HG03108 (cell line): Measurements from ENCODE around the gene UXS1.

ENCODE experiments used
- ATAC-seq: cut with Tn5 transposase; IDR thresholded peaks from one replicate; pipeline ENCODE4 v1.9.1; 2021; ENCODE audit warnings: moderate library complexity; ENCODE audit not compliant: unreplicated experiment

The UXS1 gene

DNA sequence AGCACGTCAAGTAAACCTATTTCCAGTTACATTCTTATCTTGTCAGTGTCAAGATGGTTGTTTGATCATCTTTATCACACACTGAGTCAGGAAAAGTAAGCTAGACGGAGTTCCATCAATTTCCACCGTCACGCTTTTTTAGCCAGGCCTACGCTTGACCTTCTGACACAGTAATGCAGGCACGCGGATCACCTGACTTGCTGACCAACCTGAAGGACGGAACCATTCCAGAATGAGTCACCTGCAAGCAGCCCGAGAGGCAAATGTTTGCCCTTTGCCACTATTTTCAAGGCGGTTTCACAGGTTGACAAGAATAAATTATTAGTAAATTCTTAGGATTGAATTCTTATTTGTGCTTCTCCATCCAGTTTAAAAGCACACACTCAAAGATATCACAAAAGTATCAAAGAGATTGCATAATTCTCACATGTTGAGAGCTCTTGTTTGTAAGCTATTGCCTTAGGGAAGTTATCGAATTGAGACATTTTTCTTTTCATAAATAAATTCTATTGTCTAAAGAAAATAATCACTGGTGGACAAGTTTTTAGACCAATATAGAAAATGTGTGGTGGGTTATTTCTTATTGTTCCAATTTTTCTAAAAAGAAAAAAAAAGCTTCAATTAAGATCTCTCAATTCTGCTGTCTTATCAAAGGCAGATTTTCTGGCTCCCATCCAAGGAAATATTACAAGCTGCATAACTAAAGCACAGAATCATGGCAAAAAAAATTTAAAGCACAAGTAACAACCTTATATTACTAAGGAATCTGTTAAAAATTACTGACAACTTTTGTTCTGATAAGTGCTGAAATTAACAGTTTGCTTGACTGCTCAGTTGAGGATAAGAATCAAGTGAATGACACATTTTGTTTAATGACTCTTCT, 31.9 kb downstream of the UXS1 start:
- ATAC-seq: no peak

DNA sequence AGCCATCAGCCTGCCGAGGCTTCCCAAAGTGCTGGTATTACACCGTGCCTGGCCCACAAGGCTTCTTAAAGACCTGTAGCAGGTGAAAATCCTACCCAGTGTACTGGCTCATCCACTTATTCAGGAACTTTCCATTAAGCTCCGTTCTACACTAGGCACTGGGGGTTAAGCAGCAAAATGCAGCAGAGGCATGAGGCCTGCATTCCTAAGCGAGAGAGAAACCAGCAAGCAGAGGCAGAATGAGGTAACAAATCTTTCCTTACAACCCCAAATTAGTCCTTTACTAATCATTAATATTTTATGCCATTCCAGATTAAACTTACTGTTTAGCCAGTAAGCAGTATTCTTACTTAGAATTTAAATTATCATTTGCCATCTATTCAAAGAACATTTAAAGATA, 32.8 kb downstream of the UXS1 start:
- no peak for ATAC-seq

DNA sequence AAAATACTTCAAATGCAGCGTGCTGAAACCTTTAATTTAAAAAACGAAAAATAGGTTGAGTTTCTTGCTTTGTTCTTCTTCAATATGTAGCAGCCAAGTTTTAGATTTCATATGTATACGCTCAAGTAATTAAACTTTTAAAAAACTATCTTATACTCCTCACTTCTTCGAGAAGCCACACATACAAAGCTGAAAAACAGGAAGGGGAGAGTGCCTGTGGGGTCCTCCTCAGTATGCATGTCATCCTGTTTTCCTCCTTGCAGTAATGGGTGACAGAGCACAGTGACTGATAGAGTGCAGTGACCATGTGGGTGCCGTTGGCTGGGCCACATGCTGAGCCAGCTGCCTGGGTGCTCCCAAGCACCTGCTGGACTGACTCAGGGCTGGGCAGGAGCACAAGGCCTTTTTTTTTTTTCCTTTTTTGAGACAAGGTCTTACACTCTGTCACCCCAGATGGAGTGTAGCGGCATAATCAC, 33.3 kb downstream of the UXS1 start:
- ATAC-seq: peak; percentile 54

GRCh38 chr2:106159866-106160785, 34.0 kb downstream of the UXS1 start:
- ATAC-seq: peak; percentile 38

GRCh38 chr2:106158871-106159270, 35.2 kb downstream of the UXS1 start:
- ATAC-seq: no peak

GRCh38 chr2:106158131-106158530, 36.0 kb downstream of the UXS1 start:
- no peak for ATAC-seq

- no peak for ATAC-seq
These were observed 36.7 kb downstream of the UXS1 start for GRCh38 chr2:106157416-106157815.

- no peak for ATAC-seq
These were observed 37.5 kb downstream of the UXS1 start for GRCh38 chr2:106156305-106157296.

GRCh38 chr2:106153781-106154180, 40.3 kb downstream of the UXS1 start:
- ATAC-seq: no peak

DNA sequence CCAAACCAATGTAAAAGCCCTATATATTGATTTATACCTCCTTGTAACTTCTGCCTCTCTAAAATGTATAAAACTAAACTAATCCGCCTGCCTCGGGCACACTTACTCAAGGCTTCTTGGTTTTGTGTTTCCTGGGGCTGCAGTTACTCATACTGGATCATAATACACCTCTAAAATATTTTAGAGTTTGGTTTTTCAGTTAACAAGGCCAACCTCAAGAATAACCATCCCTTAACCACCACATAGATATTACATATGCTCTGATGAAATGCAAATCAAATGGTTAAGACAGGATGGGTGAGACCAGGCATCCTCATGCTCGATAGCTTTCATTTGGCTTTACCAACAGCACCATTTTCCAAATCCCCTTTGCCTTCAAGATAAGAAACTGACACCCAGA, 46.4 kb downstream of the UXS1 start:
- no peak for ATAC-seq

DNA sequence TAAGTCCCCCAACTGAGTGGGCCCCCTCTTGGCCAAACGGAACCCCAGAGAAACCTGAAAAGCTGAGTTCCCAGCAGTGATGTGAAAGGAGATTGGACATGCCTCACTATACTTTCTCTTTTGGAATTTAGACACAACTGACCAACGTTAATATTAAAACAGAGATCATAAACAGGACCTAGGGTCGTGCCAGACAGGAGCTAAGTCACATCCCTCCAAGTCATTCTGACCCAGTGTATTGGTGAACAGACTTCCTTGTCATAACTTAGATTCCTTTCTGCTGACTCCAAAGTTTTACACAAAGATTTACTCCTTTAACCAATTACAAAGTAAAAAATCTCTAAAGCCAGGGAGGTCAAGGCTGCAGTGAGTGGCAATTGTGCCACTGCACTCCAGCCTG, 46.9 kb downstream of the UXS1 start:
- no peak for ATAC-seq

DNA sequence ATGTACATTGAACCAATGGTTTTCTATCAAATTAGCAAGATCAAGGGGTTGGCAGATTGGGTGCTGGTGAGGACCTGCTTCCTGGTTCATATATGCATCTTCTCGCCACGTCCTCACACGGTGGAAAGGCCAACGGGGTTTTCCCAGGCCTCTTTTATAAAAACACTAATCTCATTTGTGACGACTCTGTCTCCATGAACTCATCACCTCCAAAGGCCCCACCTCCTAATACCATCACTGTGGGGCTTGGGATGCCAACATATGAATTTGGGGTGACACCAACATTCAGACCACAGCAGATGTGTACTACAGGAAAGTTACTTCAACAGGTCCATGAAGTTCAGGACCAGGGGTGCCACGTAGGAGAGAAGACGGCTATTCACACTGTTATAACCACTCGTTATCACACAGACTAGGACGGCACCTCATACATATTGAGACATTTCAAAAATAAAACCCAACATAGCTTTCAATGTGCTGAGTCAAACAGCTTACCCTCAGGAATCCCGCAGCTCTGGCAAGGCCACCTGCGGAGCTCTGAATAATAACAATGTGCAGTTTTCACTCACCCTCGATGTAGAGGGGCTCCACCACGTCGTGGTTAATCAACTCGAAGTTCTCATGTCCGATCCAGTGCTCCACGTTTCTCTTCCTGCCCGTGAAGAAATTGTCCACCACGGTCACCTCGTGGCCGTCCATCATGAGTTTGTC, 49.3 kb downstream of the UXS1 start:
- no peak for ATAC-seq

GRCh38 chr2:106143495-106144215, 50.4 kb downstream of the UXS1 start:
- no peak for ATAC-seq

GRCh38 chr2:106142683-106143082, 51.4 kb downstream of the UXS1 start:
- ATAC-seq: no peak

GRCh38 chr2:106140913-106141312, 53.2 kb downstream of the UXS1 start:
- ATAC-seq: no peak

DNA sequence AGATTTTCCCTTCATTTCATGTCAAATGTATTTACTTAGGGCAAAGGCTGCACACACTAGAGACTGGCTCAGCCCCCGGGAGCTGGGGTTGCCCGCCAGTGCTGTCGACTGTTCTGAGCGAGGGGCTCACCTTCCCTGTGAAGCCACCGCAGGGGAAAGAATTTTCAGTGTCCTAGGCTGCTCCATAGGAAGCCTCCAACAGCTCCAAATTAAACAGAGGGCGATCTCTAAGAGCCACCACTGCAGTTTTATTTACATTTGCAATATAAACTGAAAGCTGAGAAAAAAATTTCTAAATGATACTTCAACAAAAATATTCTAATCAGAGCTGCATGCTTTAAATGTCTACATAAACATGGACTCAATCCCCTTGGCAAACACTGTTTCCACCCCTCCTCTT, 54.0 kb downstream of the UXS1 start:
- no peak for ATAC-seq

DNA sequence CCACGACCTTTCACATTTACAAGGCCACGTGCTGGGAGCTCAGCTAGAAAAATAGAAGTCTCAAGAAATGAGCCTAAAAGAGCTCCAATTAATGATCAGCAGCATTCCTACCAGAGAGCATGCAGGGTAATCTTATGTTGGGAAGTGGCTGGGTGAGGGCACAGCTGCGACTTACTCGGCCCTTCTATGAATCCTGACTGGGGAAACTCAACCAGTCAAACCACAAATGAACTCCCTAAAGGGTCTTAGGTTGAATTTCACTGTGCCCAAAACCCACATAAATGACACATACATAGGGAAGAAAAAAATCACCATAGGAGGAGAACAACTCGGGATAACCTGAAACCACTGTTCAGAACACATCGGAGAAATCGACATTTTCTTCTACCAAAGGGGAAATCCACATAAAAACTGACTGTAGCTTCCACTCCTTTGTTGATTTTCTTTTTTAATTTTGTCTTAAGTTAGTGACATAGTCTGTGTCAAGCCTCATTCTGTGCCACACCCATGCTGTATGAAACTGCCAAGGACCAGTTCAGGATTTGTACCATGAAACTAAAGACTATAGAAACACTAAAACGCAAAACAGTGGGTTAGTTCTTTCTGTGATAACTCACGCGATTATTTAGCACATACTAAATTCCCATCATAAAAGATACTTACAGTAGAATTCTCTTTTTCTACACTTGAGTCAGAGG, 54.7 kb downstream of the UXS1 start:
- ATAC-seq: no peak

- ATAC-seq: no peak
These were observed 55.4 kb downstream of the UXS1 start for GRCh38 chr2:106138543-106139237.
